IPS-NIHi11 (cell line): Measurements from ENCODE around the gene CNGA4.
"Not testable (repeated sequence)": the region's sequence is repeated elsewhere in the genome, so short reads cannot be mapped to it uniquely, and the experiment has no call there.

Experiments
- DNase-seq: peaks from one replicate; pipeline ENCODE4 v3.0.0; 2012; ENCODE audit warnings: mixed read lengths, low spot score

CNGA4 gene

DNA sequence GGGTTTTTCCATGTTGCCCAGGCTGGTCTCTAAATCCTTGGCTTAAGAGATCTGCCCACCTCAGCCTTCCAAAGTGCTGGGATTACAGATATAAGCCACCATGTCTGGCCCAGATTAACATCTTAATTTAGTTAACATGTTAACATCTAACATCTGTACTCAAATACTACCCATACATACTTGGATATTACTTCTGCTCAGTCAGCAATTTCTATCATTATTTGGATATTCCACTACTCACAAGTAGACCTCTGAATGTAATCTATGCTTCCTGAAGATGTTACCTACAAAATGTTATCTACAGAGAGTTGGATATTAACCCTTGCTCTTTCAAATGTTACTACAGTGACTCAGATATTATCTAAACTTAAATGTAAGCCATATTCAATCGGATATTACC lies 24.8 kb downstream of the CNGA4 start:
- no peak for DNase-seq

DNA sequence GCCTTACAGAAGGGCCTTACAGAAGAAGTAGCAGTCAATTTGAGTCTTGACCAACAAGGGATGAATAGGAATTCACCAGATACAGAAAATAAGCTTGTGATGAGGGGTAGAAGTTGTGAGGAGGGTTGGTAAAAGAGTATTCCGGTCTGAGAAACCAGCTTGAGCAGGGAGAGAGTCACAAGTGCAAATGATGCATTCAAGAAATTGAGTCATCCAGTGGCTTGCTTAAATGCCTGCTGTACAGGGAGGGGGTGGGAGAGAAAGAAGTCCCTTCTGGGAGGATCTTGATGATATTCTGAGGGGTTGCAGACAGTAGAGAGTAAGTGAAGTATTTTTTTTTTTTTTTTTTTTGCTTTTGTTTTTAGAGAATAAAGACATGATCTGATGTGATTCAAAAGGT lies 29.9 kb downstream of the CNGA4 start:
- DNase-seq, result no peak

DNA sequence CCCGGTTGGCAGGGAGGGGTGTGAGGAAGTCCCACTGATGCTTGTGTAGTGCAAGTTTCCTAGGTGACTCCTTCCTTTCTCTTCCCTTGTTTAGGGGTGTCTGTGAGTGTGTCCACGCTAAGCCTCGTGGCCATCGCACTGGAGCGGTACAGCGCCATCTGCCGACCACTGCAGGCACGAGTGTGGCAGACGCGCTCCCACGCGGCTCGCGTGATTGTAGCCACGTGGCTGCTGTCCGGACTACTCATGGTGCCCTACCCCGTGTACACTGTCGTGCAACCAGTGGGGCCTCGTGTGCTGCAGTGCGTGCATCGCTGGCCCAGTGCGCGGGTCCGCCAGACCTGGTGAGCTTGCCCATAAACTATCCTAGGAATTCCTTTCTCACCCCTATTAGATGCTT lies 31.1 kb downstream of the CNGA4 start:
- DNase-seq, result no peak

DNA sequence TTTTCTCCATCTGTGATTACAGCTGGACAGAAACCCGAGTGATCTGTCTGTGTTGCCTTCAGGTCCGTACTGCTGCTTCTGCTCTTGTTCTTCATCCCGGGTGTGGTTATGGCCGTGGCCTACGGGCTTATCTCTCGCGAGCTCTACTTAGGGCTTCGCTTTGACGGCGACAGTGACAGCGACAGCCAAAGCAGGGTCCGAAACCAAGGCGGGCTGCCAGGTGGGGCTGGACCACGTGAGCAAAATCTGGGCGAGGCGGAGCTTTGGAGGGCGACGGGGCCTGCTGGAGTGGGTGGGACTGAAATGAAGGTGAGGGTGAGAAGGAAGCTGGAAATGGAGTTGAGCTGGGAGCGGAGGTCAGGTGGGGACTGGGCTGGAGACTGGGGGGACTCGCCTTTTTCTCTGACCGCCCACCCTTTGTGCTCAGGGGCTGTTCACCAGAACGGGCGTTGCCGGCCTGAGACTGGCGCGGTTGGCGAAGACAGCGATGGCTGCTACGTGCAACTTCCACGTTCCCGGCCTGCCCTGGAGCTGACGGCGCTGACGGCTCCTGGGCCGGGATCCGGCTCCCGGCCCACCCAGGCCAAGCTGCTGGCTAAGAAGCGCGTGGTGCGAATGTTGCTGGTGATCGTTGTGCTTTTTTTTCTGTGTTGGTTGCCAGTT lies 31.8 kb downstream of the CNGA4 start:
- DNase-seq, result no peak

DNA sequence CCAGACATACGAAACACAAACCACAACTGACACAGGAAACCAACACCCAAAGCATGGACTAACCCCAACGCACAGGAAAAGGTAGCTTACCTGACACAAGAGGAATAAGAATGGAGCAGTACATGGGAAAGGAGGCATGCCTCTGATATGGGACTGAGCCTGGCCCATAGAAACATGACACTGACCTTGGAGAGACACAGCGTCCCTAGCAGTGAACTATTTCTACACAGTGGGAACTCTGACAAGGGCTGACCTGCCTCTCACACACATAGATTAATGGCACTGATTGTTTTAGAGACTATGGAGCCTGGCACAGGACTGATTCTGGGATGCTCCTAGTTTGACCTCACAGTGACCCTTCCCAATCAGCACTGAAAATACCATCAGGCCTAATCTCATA lies 32.7 kb downstream of the CNGA4 start:
- no peak for DNase-seq

DNA sequence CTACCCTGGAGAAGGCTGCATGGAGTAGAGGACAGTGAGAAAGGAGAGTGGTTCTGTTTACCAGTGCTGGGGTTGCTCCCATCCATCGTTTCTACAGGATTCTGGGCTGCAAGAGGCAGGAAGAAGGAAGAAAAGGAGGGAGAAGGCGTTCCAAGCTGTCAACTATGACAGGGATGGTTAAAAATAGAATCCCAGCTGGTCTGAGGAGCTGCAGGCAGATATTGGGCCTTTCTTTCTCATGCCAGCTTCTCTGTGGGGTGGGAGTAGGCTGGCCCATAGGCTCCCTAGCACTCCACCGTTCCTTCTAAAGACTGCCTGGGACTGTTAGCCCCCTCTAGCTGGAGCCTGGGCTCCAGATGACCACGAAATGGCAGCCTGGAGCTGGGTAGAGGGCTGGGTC lies 34.3 kb downstream of the CNGA4 start:
- DNase-seq, result no peak

DNA sequence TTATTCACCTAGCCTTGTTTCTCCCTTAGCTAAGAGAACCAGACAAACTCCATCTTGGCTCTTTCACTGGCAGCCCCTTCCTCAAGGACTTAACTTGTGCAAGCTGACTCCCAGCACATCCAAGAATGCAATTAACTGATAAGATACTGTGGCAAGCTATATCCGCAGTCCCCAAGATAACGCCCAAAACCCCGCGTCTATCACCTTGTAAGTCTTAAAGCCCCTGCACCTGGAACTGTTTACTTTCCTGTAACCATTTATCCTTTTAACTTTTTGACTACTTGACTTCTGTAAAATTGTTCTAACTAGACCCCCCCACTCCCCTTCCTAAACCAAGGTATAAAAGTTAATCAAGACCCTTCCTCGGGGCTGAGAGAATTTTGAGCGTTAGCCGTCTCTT lies 41.9 kb downstream of the CNGA4 start:
- not testable (repeated sequence) for DNase-seq

DNA sequence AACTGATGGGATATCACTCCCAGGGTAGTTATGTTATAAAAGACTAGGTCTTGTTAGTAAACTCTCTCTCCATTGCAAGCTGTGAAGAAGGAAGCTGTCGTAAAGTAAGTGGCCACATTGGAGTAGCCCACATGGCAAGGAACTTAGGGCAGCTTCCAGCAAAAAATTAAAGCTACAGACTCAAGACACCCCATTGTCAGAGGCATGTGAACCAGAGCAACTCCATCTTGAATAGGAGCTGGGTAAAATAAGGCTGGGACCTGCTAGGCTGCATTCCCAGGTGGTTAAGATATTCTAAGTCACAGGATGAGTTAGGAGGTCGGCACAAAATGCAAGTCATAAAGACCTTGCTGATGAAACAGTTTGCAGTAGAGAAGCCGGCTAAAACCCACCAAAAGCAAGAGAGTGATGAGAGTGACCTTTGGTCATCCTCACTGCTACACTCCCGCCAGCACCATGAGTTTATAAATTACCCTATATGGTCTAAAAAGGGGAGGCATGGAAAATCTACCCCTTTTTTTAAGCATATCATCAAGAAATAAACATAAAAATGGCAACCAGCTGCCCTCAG lies 44.6 kb downstream of the CNGA4 start:
- no peak for DNase-seq

DNA sequence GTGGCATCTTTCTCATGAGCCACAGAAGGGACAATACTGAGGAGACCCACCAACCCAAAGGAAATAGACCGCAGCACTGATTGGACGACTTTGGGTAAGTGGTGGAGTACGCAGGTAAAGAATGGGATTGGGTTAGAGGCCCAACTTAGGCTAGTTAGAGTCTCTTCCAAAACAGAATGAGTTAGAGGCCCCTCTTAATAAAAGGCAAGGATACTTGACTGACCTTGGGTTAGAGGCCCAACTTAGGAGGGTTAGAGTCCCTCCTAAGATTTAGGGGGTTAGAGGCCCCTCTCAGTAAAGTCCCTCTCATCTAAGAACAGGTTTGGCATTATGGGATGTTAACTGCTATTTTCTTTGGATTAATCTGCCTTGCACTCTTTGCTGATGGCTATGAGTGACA lies 45.4 kb downstream of the CNGA4 start:
- DNase-seq, result no peak

DNA sequence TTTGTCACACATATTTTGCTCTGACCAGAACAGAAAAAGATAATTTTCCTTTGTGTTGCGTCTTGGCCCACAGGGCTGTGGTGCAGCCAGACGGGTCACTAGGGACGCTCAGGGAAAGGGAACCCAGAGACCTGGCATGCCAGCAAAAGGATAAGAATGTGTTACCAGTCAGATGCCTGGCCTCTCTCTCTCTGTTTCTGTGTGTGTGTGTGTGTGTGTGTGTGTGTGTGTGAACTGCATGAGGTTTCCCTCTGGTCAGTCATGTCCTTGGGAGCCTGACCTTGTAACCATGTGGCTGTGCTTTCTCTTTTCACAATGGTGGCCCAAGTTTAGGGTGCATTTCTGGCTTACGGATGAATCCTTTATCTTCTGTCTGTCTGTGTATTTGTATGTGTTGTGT lies 46.1 kb downstream of the CNGA4 start:
- no peak for DNase-seq
